Memory B cell (primary cell): ENCODE results near the gene VAV2.
"Not testable (repeated sequence)": the region's sequence is repeated elsewhere in the genome, so short reads cannot be mapped to it uniquely, and the experiment has no call there.

Experiments used
- ATAC-seq: fragments of 150-1000 bp; cut with Tn5 transposase; 2 replicates; pipeline ENCODE4 v1.10.0; 2021; ENCODE audit warnings: low read depth, mild to moderate bottlenecking, moderate library complexity
- DNase-seq, 2 donors: peaks; one replicate each; pipeline ENCODE4 v3.0.0; 2022; ENCODE audit warnings: low spot score in 2 of 2
- H3K27ac Mint-ChIP-seq: one replicate; pipeline ENCODE4 v1.8.0; 2022; ENCODE audit warnings: mild to moderate bottlenecking, moderate library complexity, mixed read lengths
- H3K27me3 Mint-ChIP-seq: one replicate; pipeline ENCODE4 v1.8.0; 2022; ENCODE audit warnings: mixed read lengths
- H3K36me3 Mint-ChIP-seq: one replicate; pipeline ENCODE4 v1.8.0; 2022; ENCODE audit warnings: mild to moderate bottlenecking, mixed read lengths
- H3K4me1 Mint-ChIP-seq: one replicate; pipeline ENCODE4 v1.8.0; 2022; ENCODE audit warnings: mixed read lengths
- H3K4me3 Mint-ChIP-seq: one replicate; pipeline ENCODE4 v1.8.0; 2022; ENCODE audit warnings: mild to moderate bottlenecking, moderate library complexity, mixed read lengths
- H3K9me3 Mint-ChIP-seq: one replicate; pipeline ENCODE4 v1.8.0; 2022; ENCODE audit warnings: mixed read lengths

VAV2 gene

DNA sequence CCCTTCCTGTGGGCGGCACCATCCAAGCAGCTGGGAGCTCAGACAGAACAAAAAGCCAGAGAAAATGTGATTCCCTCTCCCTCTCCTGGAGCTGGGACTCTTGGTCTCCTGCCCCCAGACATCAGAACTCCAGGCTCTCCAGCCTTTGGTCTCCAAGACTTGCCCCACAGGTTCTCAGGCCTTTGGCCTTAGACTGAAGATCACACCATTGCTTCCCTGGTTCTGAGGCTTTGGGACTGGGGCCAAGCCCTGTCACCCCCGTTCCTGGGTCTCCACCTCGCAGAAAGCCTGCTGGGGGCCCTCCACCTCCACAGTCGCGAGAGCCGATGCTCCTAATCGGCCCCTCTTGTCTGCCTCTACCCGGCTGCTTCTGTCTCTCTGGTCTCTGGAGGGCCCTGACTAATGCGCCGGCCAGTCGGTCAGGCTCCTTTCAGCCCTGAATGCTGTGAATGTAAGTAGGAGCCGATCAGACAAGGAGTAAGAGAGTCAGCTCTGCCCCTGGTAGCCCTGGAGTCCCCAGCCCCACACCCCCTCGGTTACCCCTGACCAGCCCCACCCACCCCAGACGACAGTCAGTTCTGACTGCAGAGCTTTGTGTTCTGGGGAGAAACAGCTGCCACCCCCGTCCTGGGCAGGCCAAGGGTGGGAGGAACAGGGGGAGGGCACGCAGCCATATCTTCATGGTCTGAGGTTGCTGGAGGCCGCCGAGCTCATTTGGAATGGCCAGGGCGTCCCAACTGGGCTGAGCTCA lies 57.5 kb downstream of the VAV2 start:
- Mint-ChIP-seq H3K4me3 (no peak overlapping the region), H3K36me3 (peaks cover 12% of the 10 kb centered on the region)

DNA sequence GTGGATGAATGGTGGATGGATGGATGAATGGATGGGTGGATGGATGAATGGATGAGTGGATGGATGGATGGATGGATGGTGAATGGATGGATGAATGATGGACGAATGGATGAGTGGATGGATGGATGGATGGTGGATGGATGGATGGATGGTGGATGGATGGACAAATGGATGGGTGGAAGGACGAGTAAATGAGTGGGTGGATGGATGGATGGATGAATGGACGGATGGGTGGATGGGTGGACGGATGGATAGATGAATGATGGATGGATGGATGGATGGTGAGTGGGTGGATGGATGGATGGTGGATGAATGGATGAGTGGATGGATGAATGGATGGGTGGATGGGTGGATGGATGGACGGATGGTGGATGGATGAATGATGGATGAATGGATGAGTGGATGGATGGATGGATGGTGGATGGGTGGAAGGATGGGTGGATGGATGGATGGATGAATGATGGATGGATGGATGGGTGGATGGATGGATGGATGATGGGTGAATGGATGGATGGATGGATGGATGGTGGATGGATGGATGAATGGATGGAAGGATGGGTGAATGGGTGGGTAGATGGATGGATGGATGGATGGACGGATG lies 58.6 kb downstream of the VAV2 start:
- Mint-ChIP-seq H3K4me1 (peaks cover 29% of the 10 kb centered on the region), H3K27ac (peak overlapping the region; percentile 10), H3K9me3 (peaks cover 5% of the 10 kb centered on the region), H3K36me3 (peaks cover 12% of the 10 kb centered on the region), H3K27me3 (no peaks in the 10 kb centered on the region), H3K4me3 (no peak overlapping the region)
- ATAC-seq: no peak
- no peak for DNase-seq

More for the DNA sequence above, 57.5 kb downstream of the VAV2 start:
- H3K27ac Mint-ChIP-seq: peak overlapping the region; percentile 70
- ATAC-seq: no peak
- no peaks in the 10 kb centered on the region for H3K27me3 Mint-ChIP-seq
- DNase-seq: no peak
- peaks cover 31% of the 10 kb centered on the region for H3K4me1 Mint-ChIP-seq
- peaks cover 5% of the 10 kb centered on the region for H3K9me3 Mint-ChIP-seq

DNA sequence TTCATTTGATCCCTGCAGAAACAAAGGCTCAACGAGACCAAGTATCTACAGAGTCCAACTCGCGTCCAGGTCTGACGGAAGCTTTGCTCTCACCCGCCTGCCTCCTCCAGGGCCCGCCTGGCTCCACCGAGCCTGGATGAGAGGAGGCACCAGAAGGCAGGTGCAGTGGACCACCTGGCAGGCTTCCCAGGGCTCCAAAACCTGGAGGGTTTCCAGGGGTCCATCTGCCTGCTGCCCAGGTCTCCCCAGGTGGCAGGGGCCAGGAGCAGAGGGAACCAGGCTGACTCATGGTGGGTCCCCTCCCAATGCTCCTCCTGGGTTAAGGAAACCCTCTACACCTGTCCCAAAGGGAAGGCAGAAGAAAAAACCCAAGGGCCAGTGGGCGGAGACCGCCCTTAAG lies 59.5 kb downstream of the VAV2 start:
- no peak for ATAC-seq
- H3K9me3 Mint-ChIP-seq: peaks cover 5% of the 10 kb centered on the region
- no peak overlapping the region for H3K4me3 Mint-ChIP-seq
- DNase-seq: no peak
- peaks cover 12% of the 10 kb centered on the region for H3K36me3 Mint-ChIP-seq
- peaks cover 37% of the 10 kb centered on the region for H3K4me1 Mint-ChIP-seq
- H3K27me3 Mint-ChIP-seq: no peaks in the 10 kb centered on the region
- H3K27ac Mint-ChIP-seq: no peak overlapping the region

DNA sequence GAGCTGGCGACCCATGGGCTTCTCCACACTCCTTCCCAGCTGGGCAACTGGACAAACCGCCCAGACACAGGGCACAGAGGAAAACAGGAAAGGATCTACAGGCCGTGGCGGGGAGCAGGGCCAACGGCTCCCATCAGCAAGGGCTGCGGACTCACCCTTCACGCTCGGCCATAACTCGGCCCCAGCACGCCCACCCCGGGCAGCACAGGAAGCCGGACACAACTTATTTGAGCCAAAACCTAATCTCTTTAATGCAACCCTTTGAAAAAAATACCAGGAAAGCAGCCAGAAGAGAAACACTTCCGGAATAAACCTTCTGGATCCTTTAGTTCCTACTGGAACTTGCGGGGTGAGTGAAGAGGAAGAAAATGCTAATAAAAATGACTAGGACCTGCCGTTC lies 59.9 kb downstream of the VAV2 start:
- DNase-seq: no peak
- Mint-ChIP-seq H3K27me3 (no peaks in the 10 kb centered on the region), H3K4me3 (no peak overlapping the region), H3K9me3 (peaks cover 5% of the 10 kb centered on the region), H3K27ac (no peak overlapping the region), H3K4me1 (peaks cover 40% of the 10 kb centered on the region), H3K36me3 (peaks cover 13% of the 10 kb centered on the region)
- no peak for ATAC-seq

DNA sequence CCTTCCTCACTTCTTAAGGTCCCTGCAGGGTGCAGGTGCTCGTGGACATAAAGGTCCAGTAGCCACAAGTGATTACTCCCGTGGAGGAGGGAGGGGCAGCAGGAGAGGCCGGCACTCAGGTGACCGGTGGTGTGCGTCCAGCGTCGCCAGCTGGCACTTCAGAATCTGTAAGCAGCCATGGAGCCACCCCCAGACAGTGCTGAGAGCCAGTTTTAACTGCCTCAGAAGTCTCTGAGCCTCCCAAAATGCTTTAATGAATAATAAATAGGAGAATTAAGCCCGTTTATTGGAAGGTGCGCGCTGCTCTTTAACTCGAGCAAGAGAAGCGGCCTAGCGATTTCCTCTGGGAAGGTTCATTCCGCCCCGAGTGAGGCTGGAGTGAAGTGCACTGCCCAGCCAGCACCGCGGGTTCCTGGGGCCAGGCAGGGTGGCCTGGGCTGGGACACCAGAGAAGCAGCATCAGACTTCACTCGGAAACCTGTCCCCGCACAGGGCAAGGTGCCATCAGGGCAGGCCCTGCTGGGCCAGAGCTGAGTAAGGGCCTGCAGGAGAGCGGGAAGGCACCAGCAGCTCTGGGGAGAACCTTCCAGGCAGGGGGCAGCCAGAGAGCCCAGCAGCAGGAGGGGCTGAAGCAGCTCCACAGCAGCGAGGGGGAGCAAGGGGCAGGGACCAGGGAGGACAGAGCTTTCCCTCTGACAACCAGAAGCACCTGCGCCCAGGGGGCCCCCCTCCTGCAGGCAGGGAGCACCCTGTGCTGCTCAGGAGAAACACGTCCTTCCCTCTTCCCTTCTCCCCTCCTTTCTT lies 61.2 kb downstream of the VAV2 start:
- DNase-seq: no peak
- Mint-ChIP-seq H3K36me3 (peaks cover 13% of the 10 kb centered on the region), H3K27me3 (no peaks in the 10 kb centered on the region), H3K4me1 (peaks cover 47% of the 10 kb centered on the region), H3K4me3 (no peak overlapping the region), H3K9me3 (peaks cover 5% of the 10 kb centered on the region), H3K27ac (peak overlapping the region; percentile 73)
- no peak for ATAC-seq

DNA sequence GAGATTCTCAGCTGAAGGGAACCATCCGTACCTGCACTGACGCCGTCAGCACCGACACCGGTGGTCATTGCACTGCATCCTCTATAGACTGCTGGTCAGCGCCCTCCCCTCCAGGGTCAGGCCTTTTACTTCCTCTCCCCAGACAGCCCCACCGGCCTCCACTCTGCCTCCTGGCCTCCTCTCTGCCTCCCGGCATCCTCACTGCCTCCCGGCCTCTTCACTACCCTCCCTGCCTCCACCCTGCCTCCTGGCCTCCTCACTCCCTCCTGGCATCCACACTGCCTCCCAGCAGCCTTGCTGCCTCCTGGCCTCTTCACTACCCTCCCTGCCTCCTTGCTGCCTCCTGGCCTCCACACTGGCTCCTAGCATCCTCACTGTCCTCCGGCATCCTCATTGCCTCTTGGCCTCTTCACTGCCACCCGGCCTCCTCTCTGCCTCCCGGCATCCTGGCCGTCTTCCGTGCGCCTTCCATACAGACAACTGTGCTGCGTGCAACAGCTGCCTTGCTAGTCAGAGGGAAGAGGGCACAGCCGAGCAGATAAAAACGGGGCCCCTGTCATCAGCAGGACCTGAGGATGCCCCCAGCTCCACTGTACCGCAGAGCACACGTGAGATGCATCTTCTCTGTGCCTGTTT lies 62.0 kb downstream of the VAV2 start:
- no peak for DNase-seq
- H3K4me1 Mint-ChIP-seq: peaks cover 48% of the 10 kb centered on the region
- H3K4me3 Mint-ChIP-seq: peak overlapping the region; percentile 8
- H3K36me3 Mint-ChIP-seq: peaks cover 13% of the 10 kb centered on the region
- peaks cover 5% of the 10 kb centered on the region for H3K9me3 Mint-ChIP-seq
- no peaks in the 10 kb centered on the region for H3K27me3 Mint-ChIP-seq
- no peak for ATAC-seq
- H3K27ac Mint-ChIP-seq: peak overlapping the region; percentile 73

DNA sequence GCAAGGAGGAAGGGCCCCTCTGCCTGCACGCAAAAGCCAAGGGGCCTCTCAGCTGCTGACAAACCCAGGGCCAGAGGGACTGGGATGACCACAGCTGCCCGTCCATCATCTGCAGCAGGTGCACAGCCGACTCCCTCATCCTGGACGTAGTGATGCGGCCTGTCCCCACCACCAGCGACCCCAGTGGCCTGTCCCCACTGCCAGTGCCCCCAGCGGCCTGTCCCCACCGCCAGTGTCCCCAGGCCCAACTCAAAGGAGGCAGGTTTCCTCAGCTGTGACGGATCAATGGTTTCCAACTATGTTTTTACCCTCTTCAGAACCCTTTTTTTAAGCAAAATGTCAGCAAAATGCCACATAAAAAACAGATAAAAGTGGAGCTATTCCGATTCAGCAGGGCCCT lies 62.5 kb downstream of the VAV2 start:
- Mint-ChIP-seq H3K36me3 (peaks cover 16% of the 10 kb centered on the region), H3K27me3 (no peaks in the 10 kb centered on the region), H3K4me3 (no peak overlapping the region), H3K9me3 (peaks cover 5% of the 10 kb centered on the region), H3K27ac (peak overlapping the region; percentile 80), H3K4me1 (peaks cover 48% of the 10 kb centered on the region)
- ATAC-seq (no peak), DNase-seq (no peak)

DNA sequence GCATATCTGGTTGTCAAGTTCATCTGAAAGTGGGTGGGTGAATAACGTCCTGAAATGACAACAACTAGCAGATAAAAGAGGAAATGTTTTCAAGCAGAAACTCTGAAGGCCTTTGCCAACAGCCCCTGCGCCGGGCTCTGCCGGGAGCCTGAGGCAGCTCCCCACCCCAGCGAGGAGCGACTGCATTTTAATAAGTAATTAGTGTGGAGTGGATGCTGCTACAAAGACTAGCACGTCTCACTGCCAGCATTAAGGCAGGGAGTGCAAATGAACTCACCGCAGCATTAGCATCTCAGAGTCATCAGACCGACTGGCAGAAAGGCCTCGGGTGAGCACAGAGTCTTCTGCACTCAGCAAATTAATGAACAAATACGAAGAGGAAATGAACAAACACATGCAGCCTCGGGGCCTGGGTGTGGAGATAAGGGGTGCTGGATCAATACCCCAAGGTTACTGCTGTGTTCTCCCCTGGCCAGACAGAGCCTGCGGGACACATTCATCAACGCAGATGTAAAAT lies 63.8 kb downstream of the VAV2 start:
- H3K27me3 Mint-ChIP-seq: no peaks in the 10 kb centered on the region
- H3K9me3 Mint-ChIP-seq: peaks cover 2% of the 10 kb centered on the region
- peak; percentile 73 for ATAC-seq
- H3K4me3 Mint-ChIP-seq: peak overlapping the region; percentile 62
- H3K4me1 Mint-ChIP-seq: peaks cover 41% of the 10 kb centered on the region
- DNase-seq: no peak
- peaks cover 13% of the 10 kb centered on the region for H3K36me3 Mint-ChIP-seq
- peak overlapping the region; percentile 80 for H3K27ac Mint-ChIP-seq

DNA sequence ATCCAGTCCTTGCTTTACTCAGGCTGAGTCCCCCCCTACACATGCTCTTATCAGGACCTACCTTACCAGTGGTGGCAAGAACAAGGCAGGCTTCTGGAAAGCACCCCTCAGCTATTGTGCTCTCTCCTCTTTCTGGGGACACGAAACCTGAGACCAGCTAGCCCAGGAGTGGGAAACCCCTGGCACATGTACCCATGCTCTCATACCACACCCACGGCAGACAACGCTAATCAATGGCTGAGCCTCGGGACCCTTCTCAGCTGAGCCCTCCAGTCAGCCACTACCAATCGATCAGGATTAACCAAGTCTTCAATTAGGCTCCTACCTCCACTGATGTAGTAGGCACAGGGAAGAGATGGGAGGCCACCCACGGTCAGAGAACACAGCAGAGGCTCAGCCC lies 65.1 kb downstream of the VAV2 start:
- Mint-ChIP-seq H3K4me1 (peaks cover 47% of the 10 kb centered on the region), H3K9me3 (no peaks in the 10 kb centered on the region), H3K4me3 (no peak overlapping the region), H3K27me3 (no peaks in the 10 kb centered on the region), H3K36me3 (peaks cover 18% of the 10 kb centered on the region), H3K27ac (peak overlapping the region; percentile 80)
- ATAC-seq (peak; percentile 57), DNase-seq (no peak)

DNA sequence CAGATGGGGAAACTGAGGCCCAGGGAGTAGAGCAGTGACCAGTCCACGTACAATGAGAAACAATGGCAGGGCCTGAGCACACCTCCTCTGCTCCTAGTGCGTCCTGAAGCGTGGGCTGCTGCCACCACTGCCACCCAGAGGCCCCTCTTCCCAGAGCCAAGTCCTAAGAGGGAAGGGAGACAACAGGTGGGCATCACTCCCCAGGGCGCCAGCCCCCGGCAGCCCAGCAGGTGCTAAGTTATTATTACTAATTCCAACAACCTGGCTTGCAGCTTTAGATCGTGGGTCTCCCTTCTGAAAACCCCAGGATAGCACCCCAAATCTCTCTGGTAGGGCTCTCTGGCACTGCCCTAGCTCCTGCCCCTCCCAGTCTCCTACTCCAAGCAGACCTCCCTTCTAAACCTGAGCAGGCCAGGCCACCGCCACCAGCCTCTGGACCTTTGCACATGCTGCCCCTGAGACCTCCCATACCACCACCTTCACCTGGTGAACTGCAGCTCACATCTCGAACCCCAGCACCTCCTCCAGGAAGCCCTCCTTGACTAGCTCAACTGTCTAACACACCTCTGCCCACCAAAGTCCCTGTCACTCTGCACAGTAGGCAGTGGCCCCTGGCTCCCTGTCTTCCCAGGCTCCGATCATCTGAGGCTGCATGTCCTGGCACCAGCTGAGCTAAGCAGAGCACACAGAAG lies 65.8 kb downstream of the VAV2 start:
- Mint-ChIP-seq H3K4me1 (peaks cover 46% of the 10 kb centered on the region), H3K27ac (peak overlapping the region; percentile 80), H3K9me3 (no peaks in the 10 kb centered on the region), H3K27me3 (no peaks in the 10 kb centered on the region), H3K36me3 (peaks cover 20% of the 10 kb centered on the region), H3K4me3 (no peak overlapping the region)
- no peak for ATAC-seq
- no peak for DNase-seq

DNA sequence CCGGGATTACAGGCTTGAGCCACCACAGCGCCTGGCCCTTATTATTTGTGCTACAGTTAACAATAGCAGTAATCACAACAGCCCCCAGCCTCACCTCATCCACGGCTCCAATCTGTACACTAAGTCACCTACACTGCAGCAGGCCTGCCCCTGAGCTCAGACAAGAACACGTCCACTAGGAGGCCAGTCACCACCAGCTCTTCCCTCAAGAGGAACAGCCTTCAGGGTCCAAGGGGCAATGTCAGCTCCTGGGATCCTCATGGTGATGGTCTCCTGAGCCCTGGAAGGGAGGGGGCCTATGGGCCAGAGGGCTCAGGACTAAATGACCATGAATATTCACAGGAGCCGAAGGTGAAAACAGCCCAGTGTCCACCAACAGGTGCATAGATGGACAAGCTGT lies 67.7 kb downstream of the VAV2 start:
- peaks cover 39% of the 10 kb centered on the region for H3K4me1 Mint-ChIP-seq
- DNase-seq (no peak), ATAC-seq (no peak)
- H3K36me3 Mint-ChIP-seq: peaks cover 20% of the 10 kb centered on the region
- H3K27ac Mint-ChIP-seq: no peak overlapping the region
- H3K4me3 Mint-ChIP-seq: no peak overlapping the region
- no peaks in the 10 kb centered on the region for H3K9me3 Mint-ChIP-seq
- H3K27me3 Mint-ChIP-seq: no peaks in the 10 kb centered on the region

DNA sequence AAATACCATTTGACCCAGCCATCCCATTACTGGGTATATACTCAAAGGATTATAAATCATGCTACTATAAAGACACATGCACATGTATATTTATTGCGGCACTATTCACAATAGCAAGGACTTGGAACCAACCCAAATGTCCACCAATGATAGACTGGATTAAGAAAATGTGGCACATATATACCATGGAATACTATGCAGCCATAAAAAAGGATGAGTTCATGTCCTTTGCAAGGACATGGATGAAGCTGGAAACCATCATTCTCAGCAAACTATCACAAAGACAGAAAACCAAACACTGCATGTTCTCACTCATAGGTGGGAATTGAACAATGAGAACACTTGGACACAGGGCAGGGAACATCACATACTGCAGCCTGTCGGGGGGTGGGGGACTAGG lies 68.5 kb downstream of the VAV2 start:
- not testable (repeated sequence) for ATAC-seq, H3K27ac Mint-ChIP-seq, DNase-seq, H3K27me3 Mint-ChIP-seq, H3K9me3 Mint-ChIP-seq, H3K4me3 Mint-ChIP-seq
- peaks cover 37% of the 10 kb centered on the region for H3K4me1 Mint-ChIP-seq
- H3K36me3 Mint-ChIP-seq: peaks cover 23% of the 10 kb centered on the region

DNA sequence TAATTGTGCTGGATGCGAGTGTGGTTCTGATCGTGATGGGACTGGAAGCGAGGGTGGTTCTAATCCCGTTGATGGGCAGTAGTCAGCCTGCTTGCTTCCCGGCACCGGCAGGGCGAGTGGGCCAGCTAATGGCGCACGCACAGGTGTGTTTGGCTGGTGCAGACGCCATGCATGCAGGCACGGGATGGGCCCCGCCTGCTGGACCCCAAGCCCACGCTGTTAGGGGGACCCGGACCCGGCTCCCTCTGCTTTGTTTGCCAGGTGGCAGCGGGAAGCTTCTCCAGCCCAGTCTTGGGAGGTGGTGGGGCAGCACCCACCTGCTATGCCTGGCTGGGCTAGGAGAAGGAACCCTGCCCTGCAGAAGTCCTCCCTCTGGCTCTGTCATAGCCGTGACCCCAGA lies 70.3 kb downstream of the VAV2 start:
- Mint-ChIP-seq H3K4me1 (peaks cover 25% of the 10 kb centered on the region), H3K27ac (no peak overlapping the region), H3K27me3 (no peaks in the 10 kb centered on the region), H3K9me3 (no peaks in the 10 kb centered on the region), H3K36me3 (peaks cover 21% of the 10 kb centered on the region), H3K4me3 (no peak overlapping the region)
- DNase-seq: no peak
- ATAC-seq: no peak
